GM21619 (cell line): ENCODE results near the gene MYH4.

ENCODE experiments used
- ATAC-seq: cut with Tn5 transposase; IDR thresholded peaks from one replicate; pipeline ENCODE4 v1.9.1; 2021; ENCODE audit not compliant: unreplicated experiment

Gene MYH4

DNA sequence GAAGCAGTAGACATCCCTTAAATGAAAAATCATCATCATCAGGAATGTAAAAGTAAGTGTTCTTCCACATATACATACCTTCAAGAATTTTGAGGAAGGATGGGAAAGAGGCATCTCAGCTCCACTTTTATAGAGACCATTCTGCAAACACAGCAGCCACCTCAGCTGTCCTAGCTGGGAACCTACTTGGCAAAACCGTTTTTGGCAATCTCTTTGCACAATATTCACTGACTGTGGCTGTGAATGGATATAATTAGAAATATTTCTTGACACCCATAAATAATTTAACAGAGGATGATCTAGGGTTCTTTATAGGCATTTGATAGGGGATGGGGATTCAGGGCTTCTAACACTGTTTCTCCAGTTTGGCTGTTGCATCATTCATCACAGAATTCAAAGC lies at the start of gene MYH4:
MYH4 (minus strand) TSS at position 101 of the 400 bp plus-strand sequence. CDS start 2,814 bp downstream, outside the sequence.
- no peak for ATAC-seq

GRCh38 chr17:10518271-10519037 lies 49.1 kb upstream of the MYH4 start, which contains the start of gene MYH1:
TSS of gene MYH1 (minus strand) at chr17:10518542. CDS start at chr17:10516642, 1,900 bp downstream.
- no peak for ATAC-seq

- ATAC-seq: no peak
Measured at GRCh38 chr17:10516638-10517037, 47.3 kb upstream of the MYH4 start.

GRCh38 chr17:10516065-10516464 lies 46.7 kb upstream of the MYH4 start:
- ATAC-seq: no peak

GRCh38 chr17:10513299-10514067 lies 44.1 kb upstream of the MYH4 start:
- ATAC-seq: no peak

DNA sequence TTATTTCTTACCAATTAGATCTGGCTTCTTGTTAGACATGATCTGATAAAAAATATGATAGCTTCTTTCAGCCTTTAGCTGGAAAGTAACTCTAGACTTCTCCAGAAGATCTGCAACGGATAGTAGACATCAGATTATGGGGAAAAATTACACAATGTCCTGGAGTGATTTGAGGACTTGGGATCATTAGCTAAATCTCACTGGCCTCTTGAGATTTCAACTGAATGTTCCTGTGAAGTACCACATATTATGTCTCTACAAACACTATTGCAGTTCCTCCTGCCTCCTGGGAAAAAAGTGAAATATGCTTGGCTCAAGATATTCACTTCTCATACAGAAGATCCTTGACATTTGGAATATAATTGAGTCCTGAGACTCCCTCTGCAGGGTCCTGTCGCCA lies 43.5 kb upstream of the MYH4 start:
- no peak for ATAC-seq

DNA sequence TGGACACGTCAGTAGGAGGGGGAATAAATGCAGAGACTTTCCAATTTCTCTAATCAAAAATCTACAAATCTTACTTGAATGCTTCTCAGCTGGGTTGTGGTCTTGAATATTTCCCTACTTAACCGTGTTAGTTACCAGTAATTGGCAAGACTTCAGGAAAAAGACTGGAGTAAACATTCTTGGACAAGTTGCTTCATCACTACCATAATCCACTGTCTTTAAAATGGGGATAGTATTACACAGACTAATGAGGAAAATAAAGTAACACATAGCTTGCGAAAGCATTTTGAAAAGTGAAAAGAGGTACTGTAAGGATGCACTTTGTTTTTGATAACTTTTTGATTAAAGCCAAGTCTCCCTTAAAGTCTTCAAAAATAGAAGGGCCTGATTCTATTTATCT lies 30.6 kb upstream of the MYH4 start:
- ATAC-seq: no peak

DNA sequence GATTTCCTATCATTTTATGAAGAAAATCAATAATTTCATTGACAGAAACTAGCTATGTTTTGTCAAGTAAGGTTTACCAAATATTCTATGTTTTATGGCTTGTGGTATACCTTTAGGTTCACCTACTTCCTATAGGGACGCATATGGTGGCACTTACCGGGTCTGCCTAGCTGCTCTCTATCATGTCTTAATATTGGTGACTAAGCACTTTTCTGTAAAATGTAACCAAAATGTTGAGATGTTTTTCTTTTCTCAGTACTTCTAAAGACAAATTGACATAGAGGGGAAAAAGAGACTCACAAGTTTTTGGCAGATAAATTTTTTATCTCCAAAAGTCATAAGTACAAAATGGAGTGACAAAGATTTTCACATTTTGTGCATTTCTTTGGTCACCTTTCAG lies 22.6 kb upstream of the MYH4 start:
- ATAC-seq: no peak

DNA sequence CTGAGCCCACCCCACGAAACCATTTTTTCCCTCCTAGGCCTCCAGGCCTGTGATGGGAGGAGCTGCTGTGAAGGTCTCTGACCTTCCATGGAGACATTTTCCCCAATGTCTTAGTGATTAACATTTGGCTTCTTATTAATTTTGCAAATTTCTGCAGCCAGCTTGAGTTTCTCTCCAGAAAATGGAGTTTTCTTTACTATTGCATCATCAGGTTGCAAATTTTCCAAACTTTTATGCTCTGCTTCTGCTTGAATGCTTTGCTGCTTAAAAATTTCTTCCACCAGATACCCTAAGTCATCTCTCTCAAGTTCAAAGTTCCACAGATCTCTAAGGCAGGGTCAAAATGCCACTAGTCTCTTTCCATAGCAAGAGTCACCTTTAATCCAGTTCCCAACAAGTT lies 12.9 kb upstream of the MYH4 start:
- ATAC-seq: no peak

GRCh38 chr17:10477701-10478100 lies 8.3 kb upstream of the MYH4 start:
- no peak for ATAC-seq

DNA sequence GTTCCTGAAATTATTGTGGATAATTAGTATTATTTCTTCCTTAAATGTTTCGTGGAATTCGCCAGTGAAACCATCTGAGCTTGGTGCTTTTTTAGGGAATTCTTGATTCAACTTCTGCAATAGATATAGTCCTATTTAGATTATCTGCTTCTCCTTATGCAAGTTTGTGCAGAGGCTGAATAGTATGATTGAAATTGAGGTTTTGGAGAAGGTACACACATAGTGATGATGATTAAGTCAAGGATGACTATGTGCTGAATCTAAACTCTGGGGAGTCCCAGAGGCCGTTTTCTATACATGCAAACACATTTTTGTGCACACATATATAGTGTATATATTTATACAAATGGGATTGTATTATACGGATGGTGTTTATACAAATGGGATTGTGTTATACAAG lies 5.2 kb upstream of the MYH4 start:
- ATAC-seq: no peak

- ATAC-seq: no peak
Measured at GRCh38 chr17:10471858-10472257, 2.5 kb upstream of the MYH4 start.

DNA sequence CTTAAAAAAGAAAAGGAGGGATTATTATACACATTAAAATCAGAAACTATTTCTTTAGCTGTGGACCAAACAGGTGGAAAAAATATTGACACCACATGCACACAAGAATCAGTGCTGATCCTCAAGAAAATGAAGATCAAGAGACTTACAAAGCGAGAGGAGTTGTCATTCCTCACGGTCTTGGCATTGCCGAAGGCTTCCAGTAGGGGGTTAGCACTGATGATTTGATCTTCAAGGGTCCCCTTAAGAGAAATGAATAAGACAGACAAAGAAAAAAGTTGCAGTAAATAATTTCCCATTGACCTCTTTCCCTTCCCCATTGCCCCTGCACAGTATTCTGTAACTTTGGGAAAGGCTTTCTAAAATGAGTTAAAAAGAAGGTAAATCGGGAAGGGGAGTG lies 6.0 kb downstream of the MYH4 start:
- no peak for ATAC-seq

- ATAC-seq: no peak
Measured at GRCh38 chr17:10460062-10460461, 9.3 kb downstream of the MYH4 start.

- ATAC-seq: no peak
Measured at GRCh38 chr17:10458701-10459100, 10.7 kb downstream of the MYH4 start.

- no peak for ATAC-seq
Measured at GRCh38 chr17:10457952-10458351, 11.4 kb downstream of the MYH4 start.

GRCh38 chr17:10447026-10447931 lies 22.1 kb downstream of the MYH4 start:
- no peak for ATAC-seq

GRCh38 chr17:10439816-10440215 lies 29.5 kb downstream of the MYH4 start:
- ATAC-seq: no peak

DNA sequence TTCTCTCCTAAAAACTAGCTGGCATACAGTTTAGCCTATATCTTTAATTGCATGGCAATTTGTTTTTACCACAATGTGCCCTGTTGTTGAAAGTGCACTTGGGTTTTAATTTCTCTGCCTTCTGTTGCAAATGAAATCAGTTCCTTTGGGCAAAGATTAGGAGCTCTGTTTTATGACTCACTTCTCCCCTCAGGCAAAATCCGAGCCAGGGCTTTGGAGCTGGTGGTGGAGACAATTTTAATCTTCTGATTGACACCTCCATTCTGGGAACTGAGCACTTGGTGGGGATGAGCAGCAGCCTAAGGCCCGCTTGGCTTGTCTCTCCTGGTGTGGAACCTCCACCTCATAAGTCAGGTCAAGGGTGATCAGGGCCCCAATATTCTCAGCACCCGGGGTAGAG lies 34.3 kb downstream of the MYH4 start:
- ATAC-seq: no peak

DNA sequence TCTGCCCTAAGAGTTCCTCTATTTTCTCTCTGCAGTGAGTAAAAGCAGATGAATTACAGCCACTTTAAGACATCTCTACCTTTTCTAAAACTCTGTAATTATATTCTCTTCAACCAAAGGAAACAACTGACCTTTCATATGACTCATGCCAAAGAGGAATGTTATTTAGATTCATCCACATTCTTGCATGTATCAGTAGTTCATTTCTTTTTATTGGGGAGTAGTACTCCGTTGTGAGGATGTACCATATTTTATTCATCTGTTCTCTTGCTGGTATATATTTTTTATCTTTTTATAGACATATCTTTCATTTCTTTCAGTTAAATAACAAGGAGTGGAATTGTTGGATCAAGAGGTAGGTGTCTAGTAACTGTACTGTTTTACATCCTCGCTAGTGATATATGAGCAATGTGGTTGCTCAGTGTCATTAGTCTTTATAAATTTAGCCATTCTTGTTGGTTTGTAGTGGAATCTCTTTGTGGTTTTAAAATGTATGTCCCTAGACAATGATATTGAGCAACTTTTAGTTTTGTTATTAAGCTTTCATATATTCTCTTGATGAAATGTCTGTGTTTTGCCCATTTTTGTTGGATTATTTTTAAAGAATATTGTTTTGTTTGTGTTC lies 39.8 kb downstream of the MYH4 start:
- ATAC-seq: no peak

DNA sequence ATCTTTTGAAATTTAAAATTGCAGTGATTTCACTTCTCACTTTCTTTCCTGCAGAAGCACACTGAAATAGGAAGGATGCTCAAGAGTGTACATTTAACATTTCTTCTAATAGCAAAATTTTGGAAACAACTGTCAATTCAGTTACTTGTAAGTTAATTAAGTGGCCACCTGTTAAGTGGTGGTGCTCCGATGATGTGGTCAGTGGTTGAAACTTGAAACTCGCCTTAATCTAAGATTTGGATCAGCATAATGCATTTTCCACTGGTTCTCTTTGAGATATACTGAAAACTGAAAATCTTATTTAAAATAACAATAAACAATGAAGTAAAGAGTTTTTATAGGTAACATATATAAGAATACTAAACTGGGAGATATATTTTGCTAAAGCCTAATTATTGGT lies 40.6 kb downstream of the MYH4 start:
- ATAC-seq: no peak
